Activated gamma-delta T cell treated with anti-CD3 and anti-CD28 coated beads, Interleukin-2, amount 50 U/mL, for 16 hours (primary cell): ENCODE results near the gene CC2D1A.
"Not testable (repeated sequence)": the region's sequence is repeated elsewhere in the genome, so short reads cannot be mapped to it uniquely, and the experiment has no call there.

Experiments used
- DNase-seq: peaks from one replicate; pipeline ENCODE4 v3.0.0-alpha.2; 2020; ENCODE audit warnings: low read depth

CC2D1A gene

DNA sequence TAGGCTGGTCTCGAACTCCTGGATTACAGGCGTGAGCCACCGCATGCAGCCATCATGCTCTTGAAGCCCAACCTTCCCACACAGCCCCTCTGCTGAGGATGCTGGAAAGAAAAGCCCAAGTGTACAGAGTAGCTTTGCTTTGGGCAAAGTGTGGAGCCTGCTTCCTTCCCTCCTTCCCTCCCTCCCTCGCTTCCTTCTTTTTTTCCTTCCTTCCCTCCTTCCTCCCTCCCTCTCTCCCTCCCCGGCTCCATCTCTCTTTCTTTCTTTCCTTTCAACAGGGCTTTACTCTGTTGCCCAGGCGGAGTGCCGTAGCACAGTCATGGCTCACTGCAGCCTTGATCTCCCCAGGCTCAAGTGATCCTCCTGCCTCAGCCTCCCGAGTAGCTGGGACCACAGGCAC lies 2.7 kb downstream of the CC2D1A start:
- DNase-seq, result no peak

DNA sequence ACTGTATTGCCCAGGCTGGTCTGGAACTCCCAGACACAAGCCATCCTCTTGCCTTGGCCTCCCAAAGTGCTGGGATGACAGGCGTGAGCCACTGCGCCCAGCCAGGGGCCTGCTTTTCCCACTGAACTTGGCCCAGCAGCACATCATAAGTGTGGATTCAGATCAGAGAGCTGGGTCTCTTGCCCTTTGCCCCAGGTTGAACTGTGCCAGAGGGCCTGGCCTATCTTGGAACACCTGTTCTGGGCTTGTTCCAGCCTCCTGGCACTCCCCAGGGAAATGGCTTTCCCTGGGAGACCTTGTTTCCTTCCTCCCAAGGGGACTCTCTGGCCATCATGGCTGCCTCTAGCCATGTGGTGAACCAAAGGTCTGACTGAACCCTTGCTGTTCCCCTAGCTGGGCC lies 3.4 kb downstream of the CC2D1A start:
- DNase-seq, result no peak

DNA sequence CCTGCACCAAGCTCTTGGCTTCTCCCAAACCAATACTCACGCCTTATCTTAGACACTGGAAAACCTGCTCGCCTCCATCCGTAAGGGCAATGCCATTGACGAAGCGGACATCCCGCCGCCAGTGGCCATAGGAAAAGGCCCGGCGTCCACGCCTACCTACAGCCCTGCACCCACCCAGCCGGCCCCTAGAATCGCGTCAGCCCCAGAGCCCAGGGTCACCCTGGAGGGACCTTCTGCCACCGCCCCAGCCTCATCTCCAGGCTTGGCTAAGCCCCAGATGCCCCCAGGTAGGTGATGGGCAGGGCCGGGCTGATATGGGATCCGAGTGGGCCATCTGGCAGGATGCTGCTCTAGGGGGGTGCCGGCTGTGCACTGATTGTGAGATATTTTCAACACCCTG lies 7.4 kb downstream of the CC2D1A start:
- no peak for DNase-seq

DNA sequence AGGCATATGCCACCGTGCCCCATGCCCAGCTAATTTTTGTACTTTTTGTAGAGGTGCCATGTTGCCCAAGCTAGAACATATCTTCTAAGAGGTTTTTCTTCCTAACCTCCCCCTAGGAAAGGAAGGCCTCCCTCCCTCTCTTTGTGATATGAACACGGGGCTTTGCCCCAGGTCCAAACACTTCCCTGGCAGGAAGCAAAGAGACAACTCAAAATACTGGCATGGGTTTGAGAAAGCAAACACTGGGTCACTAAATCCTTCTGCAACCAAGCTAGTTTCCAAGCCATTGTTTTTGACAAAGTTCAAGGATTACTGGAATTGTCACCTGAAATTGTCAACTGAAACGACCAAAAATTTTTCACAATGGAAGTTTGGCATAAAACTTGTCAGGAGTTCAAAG lies 8.8 kb downstream of the CC2D1A start:
- no peak for DNase-seq

DNA sequence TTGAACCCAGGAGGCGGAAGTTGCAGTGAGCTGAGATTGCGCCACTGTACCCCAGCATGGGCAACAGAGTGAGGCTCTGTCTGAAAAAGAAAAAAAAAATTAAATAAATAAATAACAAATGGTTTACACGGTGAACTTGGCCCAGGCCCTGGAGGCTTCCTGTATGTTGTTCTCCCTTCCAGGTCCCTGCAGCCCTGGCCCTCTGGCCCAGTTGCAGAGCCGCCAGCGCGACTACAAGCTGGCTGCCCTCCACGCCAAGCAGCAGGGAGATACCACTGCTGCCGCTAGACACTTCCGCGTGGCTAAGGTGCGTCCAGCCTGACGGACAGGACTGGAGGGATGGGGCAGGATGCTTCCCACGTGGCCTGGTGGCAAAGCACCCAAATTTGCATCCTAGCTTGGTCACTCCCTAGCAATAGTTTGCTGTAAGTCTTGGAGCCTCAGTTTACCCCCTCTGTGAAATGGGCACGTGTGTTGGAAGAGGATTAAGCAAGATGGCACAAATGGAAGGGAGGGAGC lies 11.9 kb downstream of the CC2D1A start:
- no peak for DNase-seq

DNA sequence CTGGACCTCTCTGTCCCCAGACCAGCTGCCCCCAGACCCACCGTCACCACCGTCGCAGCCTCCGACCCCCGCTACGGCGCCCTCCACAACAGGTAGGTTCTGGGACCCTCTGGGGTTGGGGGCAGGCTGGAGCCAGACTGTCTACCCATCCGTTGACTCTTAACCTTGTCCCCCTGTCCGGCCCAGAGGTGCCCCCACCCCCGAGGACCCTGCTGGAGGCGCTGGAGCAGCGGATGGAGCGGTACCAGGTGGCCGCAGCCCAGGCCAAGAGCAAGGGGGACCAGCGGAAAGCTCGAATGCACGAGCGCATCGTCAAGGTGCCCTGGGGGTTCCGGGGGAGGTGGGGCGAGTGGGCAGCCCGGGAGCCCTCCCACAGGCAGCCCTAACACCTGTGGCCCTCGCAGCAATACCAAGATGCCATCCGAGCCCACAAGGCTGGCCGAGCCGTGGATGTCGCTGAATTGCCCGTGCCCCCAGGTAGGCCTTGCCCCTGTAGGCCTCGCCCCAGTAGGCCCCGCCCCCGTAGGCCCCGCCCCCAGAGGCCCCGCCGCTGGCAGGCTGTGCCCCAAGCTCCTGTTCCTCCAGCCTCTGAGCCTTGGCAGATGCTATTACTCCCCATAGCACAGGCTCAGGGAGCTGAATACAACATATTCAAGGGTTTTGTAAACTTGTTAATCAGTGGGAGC lies 12.9 kb downstream of the CC2D1A start:
- no peak for DNase-seq

DNA sequence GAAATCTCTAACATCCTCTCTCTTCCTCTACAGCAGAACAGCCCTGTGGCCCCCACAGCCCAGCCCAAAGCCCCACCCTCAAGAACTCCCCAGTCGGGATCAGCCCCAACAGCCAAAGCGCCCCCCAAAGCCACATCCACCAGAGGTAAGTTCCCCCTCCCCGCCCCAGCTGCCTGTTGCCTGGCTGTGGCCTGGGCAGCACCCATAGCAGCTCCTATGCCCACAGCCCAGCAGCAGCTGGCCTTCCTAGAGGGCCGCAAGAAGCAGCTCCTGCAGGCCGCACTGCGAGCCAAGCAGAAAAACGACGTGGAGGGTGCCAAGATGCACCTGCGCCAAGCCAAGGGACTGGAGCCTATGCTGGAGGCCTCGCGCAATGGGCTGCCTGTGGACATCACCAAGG lies 14.5 kb downstream of the CC2D1A start:
- DNase-seq, result no peak

DNA sequence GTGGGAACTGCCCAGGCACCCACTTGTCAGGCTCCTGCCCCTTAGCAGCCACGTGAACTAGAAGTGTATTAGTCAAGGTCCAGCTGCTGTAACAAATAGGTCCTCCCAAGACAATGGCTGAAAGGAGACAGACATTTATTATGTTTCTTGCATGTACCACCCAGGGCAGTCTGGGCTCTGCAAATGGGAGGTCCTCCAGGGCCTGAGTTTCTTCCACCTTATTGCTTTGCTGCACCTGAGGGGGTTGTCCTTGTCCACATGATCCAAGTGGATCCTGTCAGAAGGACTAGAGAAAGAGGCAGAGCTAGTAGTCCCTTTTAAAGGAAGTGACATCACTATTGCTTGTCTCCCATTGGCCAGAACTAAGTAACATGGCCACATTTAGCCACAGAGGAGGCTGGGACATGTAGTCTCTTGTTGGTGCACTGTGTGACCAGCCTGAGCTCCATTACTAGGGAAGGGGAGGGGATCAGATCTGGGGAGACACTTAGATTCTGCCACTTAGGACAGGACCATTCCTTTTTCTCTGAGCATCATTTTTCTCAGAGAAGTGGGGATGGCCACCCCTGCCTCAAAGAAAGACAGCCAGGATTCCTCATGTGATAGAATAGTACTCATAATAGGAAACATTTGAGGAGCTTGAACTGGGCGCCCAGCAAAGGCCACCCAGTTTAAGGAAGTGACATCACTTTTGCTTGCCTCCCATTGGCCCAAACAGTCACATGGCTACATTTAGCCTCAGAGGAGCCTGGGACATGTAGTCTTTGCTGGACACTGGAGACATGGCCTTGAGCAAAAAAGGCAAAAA lies 15.1 kb downstream of the CC2D1A start:
- no peak for DNase-seq

DNA sequence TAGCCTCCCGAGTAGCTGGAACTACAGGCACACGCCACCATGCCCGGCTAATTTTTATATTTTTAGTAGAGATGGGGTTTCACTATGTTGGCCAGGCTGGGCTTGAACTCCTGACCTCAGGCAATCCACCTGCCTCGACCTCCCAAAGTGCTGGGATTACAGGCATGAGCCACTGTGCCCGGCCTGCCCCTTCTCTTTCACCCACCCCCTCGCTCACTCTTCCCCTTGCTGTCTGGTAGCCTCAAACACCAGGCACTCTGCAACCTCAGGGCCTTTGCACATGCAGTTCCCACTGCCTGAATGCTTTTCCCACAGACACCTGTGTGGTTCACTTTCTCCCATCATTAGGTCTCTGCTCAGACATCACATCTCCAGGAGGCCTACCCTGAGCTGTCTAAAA lies 16.1 kb downstream of the CC2D1A start:
- DNase-seq, result not testable (repeated sequence)

DNA sequence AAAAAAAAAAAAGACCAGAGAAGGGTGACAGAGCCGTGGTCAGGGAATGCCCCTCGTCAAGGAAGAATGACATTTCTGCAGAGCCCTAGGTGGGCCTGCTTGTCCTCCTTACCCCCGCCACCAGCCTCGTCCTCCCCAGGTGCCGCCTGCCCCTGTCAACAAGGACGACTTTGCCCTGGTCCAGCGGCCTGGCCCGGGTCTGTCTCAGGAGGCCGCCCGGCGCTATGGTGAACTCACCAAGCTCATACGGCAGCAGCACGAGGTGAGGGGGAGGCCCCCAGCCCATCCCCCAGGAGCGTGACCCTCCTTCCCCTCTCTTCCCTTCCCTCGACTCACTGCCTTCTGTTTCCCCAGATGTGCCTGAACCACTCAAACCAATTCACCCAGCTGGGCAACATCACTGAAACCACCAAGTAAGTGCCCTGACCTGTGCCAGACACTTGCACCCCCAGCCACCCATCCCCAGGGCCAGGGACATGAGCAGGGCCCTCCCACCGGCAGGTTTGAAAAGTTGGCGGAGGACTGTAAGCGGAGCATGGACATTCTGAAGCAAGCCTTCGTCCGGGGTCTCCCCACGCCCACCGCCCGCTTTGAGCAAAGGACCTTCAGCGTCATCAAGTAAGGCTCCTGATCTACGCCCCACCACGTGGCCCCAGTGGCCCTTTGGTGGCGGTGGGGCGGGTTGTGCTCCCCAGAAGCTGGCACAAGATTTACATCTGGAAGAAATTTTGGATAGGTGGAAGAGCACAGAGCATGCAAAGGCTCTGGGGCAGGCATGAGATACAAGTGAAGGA lies 17.4 kb downstream of the CC2D1A start:
- DNase-seq, result no peak

DNA sequence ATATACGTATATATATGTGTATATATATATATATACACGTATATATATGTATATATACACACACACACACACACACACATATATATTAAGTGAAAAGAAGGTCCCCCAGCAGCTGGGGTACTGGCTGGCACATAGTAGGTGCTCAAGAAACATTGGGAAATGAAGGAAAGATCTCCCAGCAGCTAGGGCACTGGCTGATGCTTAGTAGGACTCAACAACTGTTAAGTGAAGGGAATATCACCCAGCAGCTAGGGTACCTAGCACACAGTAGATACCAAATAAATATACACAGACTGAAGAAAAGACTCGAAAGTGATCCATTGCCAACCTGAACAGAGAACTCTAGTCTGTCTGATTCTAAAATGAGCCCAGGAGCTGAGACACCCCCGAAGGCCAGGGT lies 20.0 kb downstream of the CC2D1A start:
- no peak for DNase-seq

DNA sequence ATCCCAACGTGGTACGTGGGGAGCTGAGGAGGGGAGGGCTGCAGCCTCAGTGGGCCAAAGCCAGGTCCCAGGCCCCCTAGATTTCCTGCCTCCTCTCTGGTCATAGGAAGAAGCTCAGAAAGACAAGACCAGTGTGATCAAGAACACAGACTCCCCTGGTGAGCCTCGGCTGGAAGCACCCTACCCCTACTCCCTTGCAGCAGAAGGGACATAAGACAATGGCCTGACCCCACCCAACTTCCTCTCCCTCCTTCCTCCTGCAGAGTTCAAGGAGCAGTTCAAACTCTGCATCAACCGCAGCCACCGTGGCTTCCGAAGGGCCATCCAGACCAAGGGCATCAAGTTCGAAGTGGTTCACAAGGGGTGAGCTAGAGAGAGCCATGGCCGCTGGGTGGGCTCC lies 20.7 kb downstream of the CC2D1A start:
- DNase-seq, result no peak

DNA sequence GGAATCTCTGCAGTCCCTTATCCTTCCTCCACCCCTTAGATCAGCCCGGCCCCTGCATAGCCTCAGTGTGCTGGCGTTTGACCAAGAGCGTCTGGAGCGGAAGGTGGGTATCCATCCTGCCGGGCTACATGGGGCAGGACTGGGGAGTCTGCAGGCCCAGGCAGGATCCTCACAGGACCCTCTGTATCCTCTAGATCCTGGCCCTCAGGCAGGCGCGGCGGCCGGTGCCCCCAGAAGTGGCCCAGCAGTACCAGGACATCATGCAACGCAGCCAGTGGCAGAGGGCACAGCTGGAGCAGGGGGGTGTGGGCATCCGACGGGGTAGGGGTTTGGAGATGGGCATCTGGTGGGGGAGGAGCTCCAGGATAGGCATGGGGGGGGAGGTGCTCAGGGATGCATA lies 23.3 kb downstream of the CC2D1A start:
- DNase-seq, result no peak

DNA sequence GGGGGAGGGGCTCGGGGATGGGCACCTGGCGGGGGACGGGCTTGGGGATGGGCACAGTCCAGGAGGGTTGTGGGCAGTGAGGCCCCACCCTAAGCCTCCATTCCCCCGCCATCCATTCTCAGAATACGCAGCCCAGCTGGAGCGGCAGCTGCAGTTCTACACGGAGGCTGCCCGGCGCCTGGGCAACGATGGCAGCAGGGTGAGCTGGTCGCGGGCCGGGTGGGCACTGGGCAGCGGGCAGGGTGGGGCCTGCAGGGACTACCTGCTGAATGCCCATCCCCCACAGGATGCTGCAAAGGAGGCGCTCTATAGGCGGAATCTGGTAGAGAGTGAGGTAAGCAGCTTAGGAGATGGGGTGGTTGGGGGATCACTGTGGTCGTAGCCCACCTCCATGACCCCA lies 24.0 kb downstream of the CC2D1A start:
- no peak for DNase-seq

DNA sequence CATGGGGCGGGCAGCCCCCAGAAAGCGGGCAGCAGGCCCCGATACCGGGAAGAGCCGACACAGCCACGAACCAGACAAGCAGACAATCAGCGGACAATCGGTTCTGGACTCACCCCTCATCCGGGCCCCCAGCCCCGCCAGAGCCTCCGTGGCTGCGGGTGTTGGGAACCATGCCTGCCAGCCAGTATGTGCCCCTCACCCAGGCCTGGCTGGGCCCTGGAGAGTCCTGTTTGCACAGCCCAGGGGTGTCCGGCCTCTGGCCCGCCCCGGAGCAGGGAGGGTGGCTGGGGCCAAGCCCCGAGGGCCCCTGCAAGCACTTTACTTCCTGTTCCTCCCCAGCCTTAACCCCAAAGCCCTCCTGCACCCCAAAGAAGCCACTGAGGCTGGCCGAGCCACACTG lies 24.4 kb downstream of the CC2D1A start:
- DNase-seq, result no peak

DNA sequence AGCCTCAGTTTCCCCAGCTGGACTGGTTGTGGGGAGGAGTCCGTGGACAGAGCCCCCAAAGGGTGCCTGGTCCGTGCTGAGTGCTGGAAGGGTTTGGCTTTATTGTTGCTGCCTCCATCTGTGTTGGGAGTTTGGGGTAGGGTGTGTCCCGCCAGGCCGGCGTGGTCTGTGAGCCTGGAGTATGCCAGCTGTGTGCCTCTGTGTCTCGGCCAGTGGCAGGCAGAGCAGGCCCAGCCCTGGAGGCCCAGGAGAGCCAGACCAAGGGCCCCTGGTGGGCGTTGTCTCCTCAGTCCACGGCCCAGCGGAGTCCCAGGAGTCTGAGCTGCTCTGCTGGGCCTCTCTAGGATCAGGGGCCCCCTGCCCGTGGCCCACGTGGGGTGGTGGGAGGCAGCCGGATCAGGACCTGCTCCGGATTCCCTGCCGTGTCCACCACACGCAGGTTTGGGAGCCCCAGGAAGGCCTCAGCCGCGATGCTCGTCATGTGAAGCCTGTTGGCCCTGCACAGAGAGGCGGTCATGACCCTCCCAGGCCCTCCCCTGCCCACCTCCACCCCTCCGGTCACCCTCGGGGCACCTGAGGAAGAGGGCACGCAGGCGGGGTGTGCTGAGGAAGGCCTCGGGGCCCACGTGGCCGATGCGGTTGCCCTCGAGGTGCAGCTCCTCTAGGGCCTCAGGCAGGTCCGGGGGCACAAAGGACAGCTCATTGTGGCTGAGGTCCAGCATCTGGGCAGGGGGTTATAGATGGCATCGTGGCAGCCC lies 25.6 kb downstream of the CC2D1A start:
- DNase-seq, result no peak

DNA sequence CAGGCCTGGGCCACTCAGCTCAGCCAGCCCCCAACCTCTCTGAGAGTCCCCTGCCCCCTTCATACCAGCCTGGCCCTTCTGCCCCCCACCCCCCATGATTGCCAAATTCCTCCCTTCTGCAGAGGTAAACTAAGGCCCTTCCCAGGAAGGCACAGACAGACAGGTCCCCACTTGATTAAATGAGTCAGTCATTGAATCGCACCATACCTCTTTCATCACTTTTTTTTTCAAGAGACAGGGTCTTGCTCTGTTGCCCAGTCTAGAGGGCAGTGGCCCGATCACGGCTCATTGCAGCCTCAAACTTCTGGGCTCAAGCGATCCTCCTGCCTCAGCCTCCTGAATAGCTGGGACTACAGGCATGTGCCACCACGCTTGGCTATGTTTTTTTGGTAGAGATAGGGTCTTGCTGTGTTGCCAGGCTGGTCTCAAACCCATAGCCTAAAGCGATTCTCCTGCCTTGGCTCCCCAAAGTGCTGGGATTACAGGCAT lies 26.2 kb downstream of the CC2D1A start:
- DNase-seq, result no peak

DNA sequence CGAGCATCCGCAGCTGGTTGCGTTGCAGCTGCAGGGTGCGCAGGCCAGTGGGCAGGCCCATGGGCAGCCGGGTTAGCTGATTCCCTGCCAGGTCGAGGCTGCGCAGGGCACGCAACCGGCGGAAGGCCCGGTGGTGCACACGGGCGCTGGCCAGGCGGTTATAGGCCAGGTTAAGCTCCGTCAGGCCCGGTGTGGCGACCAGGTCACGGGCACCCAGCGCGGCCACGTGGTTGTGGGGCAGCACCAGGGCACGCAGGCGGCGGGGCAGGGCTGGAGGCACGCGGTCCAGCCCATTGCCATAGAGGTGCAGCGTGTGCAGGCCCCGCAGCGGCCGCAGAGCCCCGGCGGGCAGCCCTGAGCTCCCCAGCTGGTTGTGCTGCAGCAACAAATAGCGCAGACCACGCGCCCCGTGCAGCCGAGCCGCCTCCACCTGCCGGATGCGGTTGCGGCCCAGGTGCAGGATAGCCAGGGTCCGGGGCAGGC lies 27.0 kb downstream of the CC2D1A start:
- no peak for DNase-seq

DNA sequence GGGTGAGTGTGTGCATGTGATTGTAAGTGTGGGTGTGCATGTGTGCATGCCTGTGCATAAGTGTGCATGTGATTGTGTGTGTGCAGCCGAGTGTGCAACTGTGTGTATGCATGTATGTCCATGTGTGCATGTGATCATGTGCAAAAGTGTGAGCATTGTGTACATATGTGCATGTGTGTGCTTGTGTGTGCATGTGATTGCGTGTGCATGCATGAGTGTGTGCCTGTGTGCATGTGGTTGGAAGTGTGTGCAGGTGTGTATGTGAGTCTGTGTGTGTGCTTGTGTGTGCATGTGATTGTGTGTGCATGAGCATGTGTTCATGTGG lies 28.7 kb downstream of the CC2D1A start:
- no peak for DNase-seq

DNA sequence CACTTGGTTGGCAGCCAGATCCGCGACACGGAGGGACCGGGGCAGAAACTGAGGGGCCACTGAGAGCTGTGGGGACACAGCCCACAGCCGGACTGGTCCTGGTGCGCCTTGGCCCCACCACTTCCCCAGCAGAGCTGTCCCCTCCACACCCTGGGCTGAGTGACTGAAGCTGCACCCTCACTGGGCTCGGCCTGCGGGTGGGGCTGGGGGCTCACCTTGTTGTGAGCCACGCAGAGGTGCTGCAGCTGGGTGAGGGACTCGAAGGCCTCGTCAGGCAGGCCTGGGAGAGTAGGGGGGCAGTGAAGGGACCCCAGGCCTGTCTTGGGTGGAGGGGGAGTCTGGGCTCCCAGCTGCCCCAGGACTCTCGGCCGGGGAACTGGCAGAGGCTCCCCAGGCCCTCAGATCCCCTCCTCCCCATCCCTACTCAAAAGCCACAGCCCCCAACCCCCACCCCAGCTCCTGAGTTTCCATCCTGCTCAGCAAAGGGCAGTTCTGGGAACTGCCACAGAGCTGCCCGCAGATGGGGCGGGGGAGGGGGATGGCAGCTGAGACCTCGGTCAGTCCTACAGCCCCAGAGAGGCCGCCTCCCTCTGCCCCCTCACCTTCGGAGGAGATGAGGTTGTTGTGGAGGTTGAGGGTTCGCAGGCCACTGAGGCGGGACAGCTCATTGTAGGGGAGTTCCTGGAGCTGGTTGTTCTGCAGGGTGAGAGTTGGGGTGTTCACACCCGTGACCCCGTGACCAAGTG lies 29.9 kb downstream of the CC2D1A start:
- DNase-seq, result no peak
